NCI-H2227 treated with DMSO at 0.1 percent for 48 hours (cell line): ENCODE results near the gene SERPINA5.
"Not testable (repeated sequence)": the region's sequence is repeated elsewhere in the genome, so short reads cannot be mapped to it uniquely, and the experiment has no call there.

Source experiments
- DNase-seq: peaks from one replicate; lab custom pipeline; 2025; lab: John Stamatoyannopoulos, UW

Gene SERPINA5

GRCh38 chr14:94622653-94623421 lies 41.6 kb downstream of the SERPINA5 start:
- DNase-seq, result no peak

GRCh38 chr14:94623422-94623809 lies 42.2 kb downstream of the SERPINA5 start:
- DNase-seq, result no peak

GRCh38 chr14:94623856-94624499 lies 42.8 kb downstream of the SERPINA5 start:
- no peak for DNase-seq

DNA sequence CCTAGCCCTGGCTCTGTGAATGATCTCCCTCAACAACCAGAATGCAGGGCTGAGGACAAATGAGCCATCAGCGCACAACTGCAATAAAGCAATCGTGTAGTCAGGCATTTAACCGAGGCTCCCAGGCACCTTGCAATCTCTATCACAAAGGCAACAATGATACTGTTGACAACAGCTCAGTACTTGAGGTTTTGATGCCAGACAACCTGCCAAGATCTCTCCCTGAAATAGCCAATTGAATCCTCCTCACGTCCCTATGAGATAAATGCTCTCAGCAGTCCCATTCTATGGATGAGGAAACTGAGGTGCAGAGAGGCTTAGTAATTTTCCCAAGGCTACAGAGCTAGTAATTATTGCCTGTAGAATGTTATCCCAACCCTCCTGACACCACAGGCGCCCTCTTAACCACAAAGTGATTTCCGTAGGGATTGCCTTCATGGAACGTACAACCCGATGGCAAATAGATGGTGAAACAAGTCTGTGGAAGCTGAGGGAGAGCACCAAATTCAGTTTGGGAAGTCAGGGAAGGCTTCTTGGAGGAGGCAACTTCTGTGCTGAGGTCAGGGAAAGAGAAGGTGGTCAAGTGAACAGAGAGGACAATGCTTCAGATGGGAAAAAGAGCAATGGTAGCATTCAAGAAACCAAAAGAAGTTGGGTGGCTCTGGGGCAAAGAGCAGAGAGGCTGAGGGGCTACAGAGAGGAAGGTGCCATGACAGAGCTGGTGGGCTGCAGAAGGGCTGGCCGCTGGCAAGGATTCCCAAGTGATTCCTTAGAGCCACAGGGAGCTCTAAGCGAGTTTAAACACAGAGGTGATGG lies 43.5 kb downstream of the SERPINA5 start:
- no peak for DNase-seq

GRCh38 chr14:94625353-94625635 lies 44.1 kb downstream of the SERPINA5 start:
- DNase-seq, result no peak

- DNase-seq, result no peak
Observed at GRCh38 chr14:94628578-94628977, 47.4 kb downstream of the SERPINA5 start.

DNA sequence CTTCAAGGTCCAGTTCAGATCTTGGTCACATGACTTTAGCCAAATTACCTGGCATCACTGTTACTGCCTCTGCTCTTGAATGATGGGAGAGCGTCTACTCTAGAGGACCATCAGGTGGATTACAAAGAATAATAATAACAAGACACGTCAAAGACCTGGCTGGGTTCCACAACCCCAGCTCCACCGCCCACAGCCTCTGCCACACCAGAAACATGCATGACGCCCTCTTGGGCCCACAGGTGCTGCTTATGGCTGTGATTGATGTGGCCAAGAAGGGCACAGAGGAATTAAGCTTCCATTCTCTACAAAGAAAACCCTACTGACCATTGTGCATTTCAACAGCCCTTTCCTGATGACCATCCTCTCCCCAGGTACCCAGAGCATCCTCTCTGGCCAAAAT lies 49.2 kb downstream of the SERPINA5 start:
- no peak for DNase-seq

GRCh38 chr14:94631050-94631449 lies 49.8 kb downstream of the SERPINA5 start:
- no peak for DNase-seq

GRCh38 chr14:94631536-94632304 lies 50.5 kb downstream of the SERPINA5 start:
- DNase-seq, result no peak

GRCh38 chr14:94632305-94632590 lies 51.0 kb downstream of the SERPINA5 start:
- DNase-seq, result no peak

GRCh38 chr14:94633121-94633520 lies 51.9 kb downstream of the SERPINA5 start:
- DNase-seq, result no peak

GRCh38 chr14:94635154-94635553 lies 53.9 kb downstream of the SERPINA5 start:
- DNase-seq, result no peak

- DNase-seq, result no peak
Observed at GRCh38 chr14:94636744-94637412, 55.7 kb downstream of the SERPINA5 start.

DNA sequence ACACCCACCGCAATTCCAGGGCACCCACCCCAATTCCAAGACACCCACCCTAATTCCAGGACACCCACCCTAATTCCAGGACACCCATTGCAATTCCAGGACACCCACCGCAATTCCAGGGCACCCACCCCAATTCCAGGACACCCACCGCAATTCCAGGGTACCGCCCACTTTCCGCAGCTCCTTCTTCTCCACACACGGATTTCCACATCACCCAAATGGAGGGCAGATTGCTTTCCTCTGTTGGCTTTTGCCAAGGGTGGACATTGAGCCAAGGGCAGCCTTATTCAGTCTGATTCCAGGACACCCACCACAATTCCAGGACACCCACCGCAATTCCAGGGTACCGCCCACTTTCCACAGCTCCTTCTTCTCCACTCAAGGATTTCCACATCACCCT lies 56.6 kb downstream of the SERPINA5 start:
- not testable (repeated sequence) for DNase-seq

- no peak for DNase-seq
Observed at GRCh38 chr14:94638339-94638738, 57.1 kb downstream of the SERPINA5 start.

DNA sequence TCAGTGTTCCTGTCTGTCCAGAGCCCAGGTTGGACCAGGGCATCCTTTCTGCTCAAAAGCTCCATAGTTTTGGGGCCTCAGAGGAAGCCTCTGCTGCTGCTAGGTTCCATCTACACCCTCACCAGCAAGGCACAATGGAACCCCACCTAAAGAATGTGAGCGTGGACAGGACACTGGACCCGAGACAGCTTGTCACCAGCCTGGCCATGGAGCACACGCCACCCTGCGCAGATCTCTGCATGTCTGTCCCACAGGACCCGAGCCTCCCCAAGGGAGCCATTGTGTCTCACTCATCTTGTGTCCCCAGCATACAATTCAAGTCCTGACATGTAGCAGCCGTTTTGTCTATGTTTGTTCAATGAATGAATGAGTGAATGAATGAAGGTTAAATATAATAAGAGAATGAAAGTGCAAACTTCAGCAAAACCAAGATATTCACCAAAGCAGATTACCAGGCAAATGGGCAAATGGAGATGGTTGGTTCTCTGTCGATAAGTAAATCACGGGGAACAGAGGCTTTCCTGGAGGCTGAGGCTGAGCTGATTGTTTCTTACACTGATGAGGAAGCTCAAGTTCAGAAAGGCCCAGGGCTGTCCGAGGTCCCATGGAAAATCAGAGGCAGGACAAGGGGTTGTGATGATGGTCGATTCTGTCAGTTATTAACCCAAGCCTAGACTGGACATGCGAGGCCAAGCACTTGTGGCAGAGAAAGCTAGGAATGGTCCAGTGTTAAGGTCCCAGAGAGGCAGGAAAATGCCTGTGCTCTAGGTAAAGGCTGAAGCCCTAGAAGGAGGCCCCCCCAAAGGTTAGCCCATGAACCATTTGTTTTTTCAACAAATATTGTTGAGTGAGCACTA lies 58.0 kb downstream of the SERPINA5 start:
- DNase-seq, result no peak

- DNase-seq, result no peak
Observed at GRCh38 chr14:94640721-94641631, 59.8 kb downstream of the SERPINA5 start.

DNA sequence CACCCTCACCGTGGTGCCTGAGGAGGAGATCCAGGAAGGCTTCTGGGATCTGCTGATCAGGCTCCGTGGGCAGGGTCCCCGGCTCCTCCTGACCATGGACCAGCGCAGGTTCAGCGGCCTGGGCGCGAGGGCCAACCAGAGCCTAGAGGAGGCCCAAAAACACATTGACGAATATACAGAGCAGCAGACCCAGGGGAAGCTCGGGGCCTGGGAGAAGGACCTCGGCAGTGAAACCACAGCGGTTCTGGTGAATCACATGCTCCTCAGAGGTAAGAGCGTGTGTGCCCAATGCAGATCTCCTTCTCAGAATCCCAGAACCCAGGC lies 60.4 kb downstream of the SERPINA5 start:
- DNase-seq, result no peak
